RKO (cell line): ENCODE results near the gene PKP1.

Source experiments
- DNase-seq: peaks from one replicate; pipeline ENCODE4 v3.0.0-alpha.2; 2016; ENCODE audit warnings: low spot score

The PKP1 gene

GRCh38 chr1:201370500-201370899 is 87.2 kb downstream of the PKP1 start:
- DNase-seq, result no peak

DNA sequence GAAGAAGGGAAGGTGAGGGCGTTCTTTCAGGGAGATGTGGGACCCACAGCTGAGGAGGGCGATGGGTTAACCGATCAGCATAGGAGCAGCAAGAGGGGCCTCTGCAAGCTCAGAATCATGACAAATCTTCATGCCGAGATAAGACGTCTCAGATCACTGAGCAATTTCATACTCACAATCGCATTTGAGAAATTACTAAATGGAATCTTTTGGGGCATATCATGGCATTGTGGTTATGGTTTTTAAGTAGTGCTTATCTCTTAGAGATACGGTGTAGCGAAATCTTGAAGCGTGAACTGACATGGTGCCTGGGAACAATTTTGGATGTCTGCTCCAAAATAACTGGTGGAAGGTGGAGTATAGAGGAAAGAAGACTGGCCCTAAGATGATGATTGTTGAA is 88.0 kb downstream of the PKP1 start:
- no peak for DNase-seq

- DNase-seq, result no peak
These were observed 88.5 kb downstream of the PKP1 start for GRCh38 chr1:201371792-201372191.

DNA sequence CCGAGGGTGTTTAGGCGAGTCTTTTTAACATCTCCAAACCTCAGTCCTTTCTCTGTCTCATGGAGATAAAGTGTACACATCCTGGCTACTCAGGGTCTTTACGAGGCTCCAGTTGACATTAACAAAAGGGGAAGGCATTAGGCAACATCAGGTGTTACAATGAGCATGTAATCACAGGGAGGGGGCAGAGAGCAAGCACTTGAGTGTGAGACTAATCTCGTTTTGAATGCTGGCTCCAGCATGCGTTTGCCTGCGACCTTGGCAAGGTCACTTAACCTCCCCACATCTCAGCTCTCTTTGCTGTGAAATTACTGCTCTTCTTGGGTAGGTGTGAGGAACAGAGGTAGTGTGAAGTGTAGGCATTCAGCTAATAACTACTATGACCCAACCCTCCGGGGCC is 91.1 kb downstream of the PKP1 start:
- DNase-seq, result no peak

GRCh38 chr1:201375169-201375568 is 91.9 kb downstream of the PKP1 start:
- DNase-seq, result no peak

- DNase-seq, result no peak
These were observed 92.8 kb downstream of the PKP1 start for GRCh38 chr1:201376107-201376463.

DNA sequence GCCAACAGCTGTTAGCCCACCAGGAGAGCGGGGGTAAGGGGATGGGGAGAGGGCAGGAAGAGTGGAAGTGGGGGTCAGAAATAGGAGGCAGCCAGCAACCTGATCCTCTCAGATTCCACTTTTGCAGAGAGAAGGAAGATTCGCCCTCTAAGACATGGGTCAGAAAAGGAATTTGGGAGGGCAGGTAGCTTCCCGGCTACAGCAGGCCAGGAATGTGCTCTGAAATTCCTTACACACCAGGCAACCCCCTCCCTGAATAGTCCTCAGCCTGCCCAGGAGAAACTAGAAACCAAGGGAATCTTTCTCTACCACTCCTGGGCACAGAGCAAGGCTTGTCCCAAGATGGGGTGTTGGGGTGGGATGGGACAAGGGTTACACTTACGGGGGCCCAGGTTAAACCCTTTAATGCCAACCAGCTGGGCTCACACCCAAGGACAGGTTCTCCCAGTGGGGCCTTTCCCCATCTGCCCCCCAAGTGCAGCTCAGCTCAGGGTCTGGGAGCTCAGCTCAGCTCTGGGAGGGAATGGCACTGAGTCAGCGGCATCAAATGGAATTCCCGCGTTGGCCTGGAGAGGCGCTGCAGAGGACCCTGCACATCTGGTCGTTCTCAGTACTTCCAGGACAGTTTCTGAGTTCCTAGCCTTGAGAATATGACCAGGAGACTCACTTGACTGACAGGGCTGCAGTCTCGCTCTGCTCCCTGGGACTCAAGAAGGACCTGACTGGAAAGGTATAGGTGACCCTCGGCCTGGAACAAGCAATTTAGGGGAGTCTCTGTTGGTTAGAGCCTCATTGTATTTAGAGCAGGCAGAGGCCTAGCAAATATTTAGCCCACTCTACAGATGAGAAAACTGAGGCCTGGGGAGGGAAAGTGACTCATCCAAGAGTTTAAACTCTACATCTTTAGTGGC is 93.4 kb downstream of the PKP1 start:
- peak; percentile 35 for DNase-seq

DNA sequence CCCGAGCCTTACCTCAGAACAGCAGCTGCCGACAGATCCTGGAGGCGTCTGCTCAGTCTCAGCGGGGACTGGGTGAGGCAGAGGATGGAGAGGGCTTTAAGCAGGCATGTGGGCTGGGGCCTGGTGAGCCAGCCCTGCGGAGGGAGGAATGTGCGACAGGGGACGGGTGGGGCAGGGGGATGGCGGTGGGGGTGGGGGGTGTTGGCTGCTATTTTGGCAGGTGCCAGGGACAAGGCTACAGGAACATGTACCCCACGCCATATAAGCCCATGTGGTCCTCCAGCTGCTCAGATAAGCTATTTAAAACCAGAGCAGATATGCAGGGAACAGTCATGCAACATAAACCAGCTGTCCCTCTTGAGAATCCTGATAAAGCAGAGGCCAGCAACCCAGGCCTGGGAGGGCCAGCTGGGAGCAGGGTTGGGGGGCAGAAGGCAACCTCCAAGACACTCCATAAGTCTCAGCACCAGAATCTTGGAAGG is 94.3 kb downstream of the PKP1 start, which contains the start of gene TNNT2:
Gene TNNT2 (minus strand): TSS at position 70 of the 482 bp plus-strand sequence. CDS start 4,426 bp downstream, outside the sequence.
- no peak for DNase-seq

DNA sequence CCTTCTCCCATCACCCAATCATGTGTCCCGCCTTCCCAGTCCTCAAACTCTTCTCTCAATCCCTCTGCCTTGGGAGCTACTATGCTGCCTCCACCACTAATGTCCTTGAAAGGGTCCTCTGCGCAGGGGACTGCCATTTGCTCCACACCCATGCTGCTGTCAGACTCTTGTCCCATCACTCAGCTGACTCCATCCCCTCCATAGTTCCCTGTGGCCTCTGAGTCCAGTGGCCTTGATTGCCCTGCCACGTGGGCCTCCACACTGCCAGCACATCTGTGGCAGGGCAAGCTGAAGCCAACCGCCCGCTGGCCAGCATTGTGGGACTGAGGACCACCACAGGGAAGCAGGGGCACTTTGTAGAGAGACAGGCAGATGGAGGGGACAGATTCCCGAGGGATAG is 95.5 kb downstream of the PKP1 start:
- no peak for DNase-seq

GRCh38 chr1:201379733-201380242 is 96.5 kb downstream of the PKP1 start:
- DNase-seq, result no peak

DNA sequence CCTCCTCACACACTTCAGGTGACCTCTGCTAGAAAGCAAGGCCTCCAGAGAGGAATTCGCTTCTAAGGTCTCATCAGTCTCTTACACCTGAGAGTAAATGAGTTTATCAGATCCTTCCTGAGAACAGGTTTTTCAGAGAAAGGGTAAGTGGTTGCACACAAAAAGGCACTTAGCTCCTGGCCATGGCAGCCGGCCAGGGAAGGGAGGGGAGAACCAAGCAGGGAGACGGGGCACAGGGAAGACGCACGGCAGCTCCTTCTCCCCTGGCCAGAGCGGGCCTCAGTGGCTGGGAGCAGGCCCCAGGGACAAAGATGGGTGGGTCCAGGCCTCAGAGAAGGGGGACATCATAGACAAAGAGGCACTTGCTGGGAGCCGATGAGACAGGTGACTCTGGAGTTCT is 97.8 kb downstream of the PKP1 start:
- DNase-seq, result no peak
